Breast epithelium (tissue), 4 donors: ENCODE measurements around the gene SLC43A2. TPM values are rescaled to one million over a fixed set of nuclear protein-coding genes. Genes with fewer than 3 reads are reported as not detected.

Experiments
- DNase-seq, 2 donors: peaks; one replicate each; pipeline ENCODE4 v3.0.0-alpha.2; 2019; ENCODE audit warnings: low spot score in 2 of 2
- H3K27ac ChIP-seq, 2 donors: fragments of 200-600 bp; sonication (generic) in 1 of 2; one replicate each; pipeline ENCODE4 v1.5.1; 2016 to 2019; ENCODE audit warnings: mild to moderate bottlenecking in 1 of 2
- H3K27me3 ChIP-seq, 2 donors: fragments of 200-600 bp; sonication (generic) in 1 of 2; one replicate each; pipeline versions ENCODE4 v1.5.1 to v1.6.0; 2017 to 2019; ENCODE audit warnings: control low read depth in 1 of 2, mild to moderate bottlenecking in 1 of 2
- H3K36me3 ChIP-seq: fragments of 200-600 bp; one replicate; pipeline ENCODE4 v1.5.1; 2019
- H3K4me1 ChIP-seq, 2 donors: fragments of 200-600 bp; sonication (generic); one replicate each; pipeline ENCODE4 v1.5.1; 2016 to 2019; ENCODE audit warnings: control low read depth in 1 of 2
- H3K4me3 ChIP-seq, 3 donors: fragments of 200-600 bp; sonication (generic); 1 replicate in 2 of 3; 2 replicates in 1 of 3; pipeline ENCODE4 v1.5.1; 2016 to 2019; ENCODE audit warnings: mild to moderate bottlenecking in 3 of 3, moderate library complexity in 2 of 3
- H3K9me3 ChIP-seq, 2 donors: fragments of 200-600 bp; sonication (generic) in 1 of 2; one replicate each; pipeline ENCODE4 v1.5.1; 2016 to 2019; ENCODE audit warnings: control low read depth in 1 of 2
- POLR2A ChIP-seq: fragments of 450-650 bp; IDR thresholded peaks from one replicate; pipeline ENCODE4 v1.6.1; 2016; ENCODE audit warnings: antibody characterized with exemption, mild to moderate bottlenecking, moderate library complexity
- POLR2AphosphoS5 ChIP-seq, 3 donors: sonication (generic); formaldehyde crosslinking; IDR thresholded peaks; one replicate each; pipeline ENCODE4 v1.6.1; 2017; ENCODE audit warnings: antibody characterized with exemption in 3 of 3
- intact Hi-C: fragments of 100-400 bp; cut with DNase I; formaldehyde crosslinking; loops from one replicate; pipeline ENCODE4 v1.15.1; 2023; ENCODE audit warnings: low total_unique reads
- total RNA-seq, 3 donors: library from RNA; depleted of rRNA; stranded (reverse); fragments of >200 nt; gene quantifications; one replicate each; pipeline ENCODE4 v1.1.0, GENCODE V29; 2016
- TF ChIP-seq, protein P1 (sequence below), 3 donors: fragments of 450-650 bp; IDR thresholded peaks; one replicate each; pipeline ENCODE4 v1.5.1; 2016 to 2017; ENCODE audit warnings: antibody characterized with exemption in 3 of 3, mild to moderate bottlenecking in 3 of 3, moderate library complexity in 3 of 3

The SLC43A2 gene
- total RNA-seq, 3 donors from 2014 or later, result 13.8 to 18.9 (median 14.9) TPM

DNA sequence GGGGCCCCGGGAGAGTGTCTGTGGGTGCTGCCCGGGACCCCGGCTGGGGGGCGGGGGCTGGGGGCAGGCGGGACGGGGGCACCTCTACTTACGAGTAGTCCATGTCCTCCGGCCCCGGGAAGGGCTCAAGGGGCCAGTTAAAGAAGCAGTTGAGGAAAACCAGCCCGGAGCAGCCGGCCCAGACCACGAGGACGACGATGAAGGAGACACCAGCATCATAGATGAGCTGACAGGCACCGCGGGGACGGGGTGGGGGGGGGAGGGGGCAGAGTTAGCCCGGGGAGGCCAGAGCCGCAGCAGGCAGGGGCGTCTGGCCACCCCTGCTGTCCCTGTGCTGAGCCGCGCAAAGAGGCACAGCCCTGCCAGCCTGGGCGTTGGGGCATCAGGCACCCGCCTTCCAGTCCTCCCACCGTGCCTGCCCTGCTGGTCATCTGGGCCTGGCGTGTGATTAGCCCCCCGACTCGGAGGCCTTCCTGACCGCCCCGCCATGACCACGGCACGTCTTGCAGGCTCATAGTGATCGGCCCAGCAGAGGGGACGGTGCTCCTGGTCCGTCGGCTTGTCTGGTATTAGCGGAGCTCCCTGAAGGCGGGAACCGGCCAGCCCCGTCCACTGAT, 37.1 kb downstream of the SLC43A2 start:
- no peak for DNase-seq
- Histone ChIP-seq H3K27me3 (no peaks in the 10 kb centered on the region), H3K9me3 (no peaks in the 10 kb centered on the region), H3K27ac (peak overlapping the region in 1 of 2 donors; percentile 54), H3K36me3 (no peaks in the 10 kb centered on the region), H3K4me1 (no peaks in the 10 kb centered on the region), H3K4me3 (no peak overlapping the region)
- intact Hi-C loops, result no loop called here
- TF ChIP-seq POLR2A, result no peak
- TF ChIP-seq POLR2AphosphoS5 (IDR thresholded peaks at IDR 0.05), result no peak
- TF ChIP-seq, protein P1, sequence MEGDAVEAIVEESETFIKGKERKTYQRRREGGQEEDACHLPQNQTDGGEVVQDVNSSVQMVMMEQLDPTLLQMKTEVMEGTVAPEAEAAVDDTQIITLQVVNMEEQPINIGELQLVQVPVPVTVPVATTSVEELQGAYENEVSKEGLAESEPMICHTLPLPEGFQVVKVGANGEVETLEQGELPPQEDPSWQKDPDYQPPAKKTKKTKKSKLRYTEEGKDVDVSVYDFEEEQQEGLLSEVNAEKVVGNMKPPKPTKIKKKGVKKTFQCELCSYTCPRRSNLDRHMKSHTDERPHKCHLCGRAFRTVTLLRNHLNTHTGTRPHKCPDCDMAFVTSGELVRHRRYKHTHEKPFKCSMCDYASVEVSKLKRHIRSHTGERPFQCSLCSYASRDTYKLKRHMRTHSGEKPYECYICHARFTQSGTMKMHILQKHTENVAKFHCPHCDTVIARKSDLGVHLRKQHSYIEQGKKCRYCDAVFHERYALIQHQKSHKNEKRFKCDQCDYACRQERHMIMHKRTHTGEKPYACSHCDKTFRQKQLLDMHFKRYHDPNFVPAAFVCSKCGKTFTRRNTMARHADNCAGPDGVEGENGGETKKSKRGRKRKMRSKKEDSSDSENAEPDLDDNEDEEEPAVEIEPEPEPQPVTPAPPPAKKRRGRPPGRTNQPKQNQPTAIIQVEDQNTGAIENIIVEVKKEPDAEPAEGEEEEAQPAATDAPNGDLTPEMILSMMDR (IDR thresholded peaks at IDR 0.05), result no peak

DNA sequence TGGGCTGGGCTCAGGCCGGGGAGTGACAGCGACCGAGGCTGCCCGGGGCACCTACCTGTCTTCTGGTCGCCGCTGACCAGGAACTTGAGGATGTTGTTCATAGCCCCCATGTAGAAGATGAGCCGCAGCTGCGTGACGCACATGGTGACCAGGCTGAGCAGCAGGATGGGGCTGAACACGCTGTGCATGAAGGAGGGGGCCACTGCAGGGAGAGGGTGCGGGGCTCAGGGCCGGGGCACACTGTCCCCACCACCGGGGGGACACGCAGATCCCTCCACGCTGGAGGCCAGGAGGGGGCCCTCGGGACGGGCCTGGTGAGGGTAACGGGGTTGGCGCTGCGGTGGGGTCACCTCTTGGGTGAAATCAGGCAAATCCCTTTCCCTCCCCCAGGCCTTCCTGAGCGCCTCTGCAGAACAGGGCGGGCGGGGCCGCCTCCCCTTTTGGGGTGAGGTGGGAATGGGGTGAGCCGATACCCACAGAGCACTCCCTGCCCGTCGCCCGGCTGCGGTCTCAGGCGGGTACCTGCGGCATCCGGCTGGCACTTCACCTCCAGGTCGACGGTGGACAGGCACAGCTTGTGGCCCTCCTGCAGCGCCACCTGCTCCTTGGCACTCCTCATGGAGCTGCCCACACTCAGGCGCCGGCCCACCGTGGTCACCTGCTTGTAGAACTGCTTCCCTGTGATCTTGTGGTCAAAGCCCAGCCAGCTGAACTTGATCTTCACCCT, 37.7 kb downstream of the SLC43A2 start:
- peak overlapping the region in 1 of 2 donors; percentile 54 for H3K27ac ChIP-seq
- intact Hi-C loops, result no loop called here

DNA sequence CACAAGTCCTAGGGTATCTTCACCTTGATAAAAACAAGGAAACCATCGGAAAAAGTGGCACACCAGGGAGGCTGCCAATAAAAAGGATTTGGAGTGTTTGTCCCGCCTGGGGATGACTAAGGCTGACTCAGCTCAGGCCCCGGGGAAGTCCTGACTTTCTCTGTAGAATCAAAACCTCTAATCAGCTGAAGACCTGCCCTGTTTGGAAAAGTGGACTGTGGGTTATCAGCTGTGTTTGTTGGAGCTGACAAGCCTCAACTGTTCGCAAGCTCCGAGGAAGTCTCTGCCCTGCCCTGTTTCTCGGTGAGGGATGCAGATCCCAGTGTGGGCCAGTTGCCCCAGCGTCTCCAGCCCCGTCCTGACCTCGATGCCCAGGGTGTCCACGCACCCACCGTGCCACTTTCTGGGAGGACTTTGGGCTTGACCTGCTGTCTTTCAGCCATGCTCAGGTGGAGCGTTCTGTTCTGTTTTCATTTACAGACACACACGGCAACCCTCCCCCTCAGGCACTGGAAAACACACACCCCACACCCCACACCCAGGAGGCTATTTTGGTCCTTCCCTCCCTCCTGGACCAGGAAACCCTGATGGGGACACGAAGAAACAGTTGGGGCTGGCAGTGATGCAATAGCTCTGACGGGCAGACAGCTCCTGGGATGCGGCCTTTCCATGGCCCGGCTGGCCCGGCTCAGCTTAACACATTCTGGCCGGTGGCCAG, 38.4 kb downstream of the SLC43A2 start:
- intact Hi-C loops, result no loop called here
- TF ChIP-seq POLR2A (no peak), POLR2AphosphoS5 (IDR thresholded peaks at IDR 0.05) (peak in 2 of 3 donors; percentile 31 to 56)
- TF ChIP-seq, protein P1 (IDR thresholded peaks at IDR 0.05), result no peak
- Histone ChIP-seq H3K27me3 (no peaks in the 10 kb centered on the region), H3K27ac (peak overlapping the region; percentile 37 to 54), H3K4me3 (no peak overlapping the region), H3K4me1 (no peaks in the 10 kb centered on the region), H3K9me3 (no peaks in the 10 kb centered on the region), H3K36me3 (no peaks in the 10 kb centered on the region)
- DNase-seq, result no peak

More for the DNA sequence above, 37.7 kb downstream of the SLC43A2 start:
- no peaks in the 10 kb centered on the region for H3K36me3 ChIP-seq
- no peaks in the 10 kb centered on the region for H3K9me3 ChIP-seq
- H3K27me3 ChIP-seq, result no peaks in the 10 kb centered on the region
- TF ChIP-seq POLR2A, result no peak
- TF ChIP-seq, protein P1 (IDR thresholded peaks at IDR 0.05), result no peak
- no peak for TF ChIP-seq POLR2AphosphoS5 (IDR thresholded peaks at IDR 0.05)
- no peak overlapping the region for H3K4me3 ChIP-seq
- DNase-seq, result no peak
- H3K4me1 ChIP-seq, result no peaks in the 10 kb centered on the region

DNA sequence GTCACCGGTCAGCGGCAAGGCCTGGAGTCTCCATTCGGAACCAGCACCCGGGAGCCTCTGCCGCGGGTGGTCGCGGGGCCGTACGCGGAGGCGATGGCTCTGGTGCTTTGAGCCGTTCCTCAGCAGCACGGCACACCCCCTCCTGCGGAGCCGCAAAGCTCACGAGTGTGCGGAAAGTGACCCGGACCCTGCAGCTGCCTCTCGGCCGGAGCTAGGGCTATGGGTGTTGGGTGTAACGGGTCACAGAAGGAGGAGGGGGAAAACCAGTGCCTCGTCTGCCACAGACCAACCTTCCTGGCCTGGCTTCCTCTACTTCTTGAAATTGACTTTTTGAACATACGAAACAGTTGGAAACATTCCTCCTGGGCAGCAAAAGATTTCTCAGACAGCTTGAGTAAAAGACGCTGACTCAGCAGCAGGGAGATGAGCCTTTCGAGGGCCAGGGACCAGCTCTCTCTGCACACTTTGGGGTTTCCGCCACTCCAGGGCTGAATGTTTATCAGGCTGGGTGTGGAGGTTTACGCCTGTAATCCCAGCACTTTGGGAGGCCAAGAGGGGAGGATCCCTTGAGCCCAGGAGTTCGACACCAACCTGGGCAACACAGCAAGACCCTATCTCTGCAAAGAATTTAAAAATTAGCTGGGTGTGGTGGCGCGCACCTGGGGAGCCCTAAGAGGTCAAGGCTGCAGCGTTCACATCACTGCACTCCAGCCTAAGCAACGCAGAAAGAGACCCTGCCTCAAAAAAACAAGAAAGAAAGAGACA, 39.6 kb downstream of the SLC43A2 start:
- intact Hi-C loops, result no loop called here

More for the DNA sequence above, 39.6 kb downstream of the SLC43A2 start:
- no peaks in the 10 kb centered on the region for H3K27me3 ChIP-seq
- no peak overlapping the region for H3K4me3 ChIP-seq
- TF ChIP-seq POLR2A, result no peak
- TF ChIP-seq, protein P1 (IDR thresholded peaks at IDR 0.05), result no peak
- H3K4me1 ChIP-seq, result no peaks in the 10 kb centered on the region
- no peaks in the 10 kb centered on the region for H3K9me3 ChIP-seq
- no peak for DNase-seq
- H3K36me3 ChIP-seq, result no peaks in the 10 kb centered on the region
- no peak overlapping the region for H3K27ac ChIP-seq
